Caco-2 (cell line): ENCODE data around the gene SMG7. TPM values are rescaled to one million over a fixed set of nuclear protein-coding genes. Genes with fewer than 3 reads are reported as not detected.

Experiments
- BruUV-seq: library from RNA; stranded (reverse); fragments of 400-500 nt; replicated peaks from 2 replicates; lab custom pipeline; 2021; lab: Mats Ljungman, UMichigan
- CTCF ChIA-PET: fragments of 300-600 bp; sonication (Branson Sonifier 250); formaldehyde crosslinking; loops from one replicate; lab custom pipeline; 2022; ENCODE audit warnings: antibody characterized with exemption; lab: Charles Lee
- POLR2A ChIA-PET: fragments of 300-600 bp; sonication (Branson Sonifier 250); formaldehyde crosslinking; loops from one replicate; lab custom pipeline; 2022; ENCODE audit warnings: antibody characterized with exemption; lab: Charles Lee
- DNase-seq, 2 experiments: peaks; one replicate each; pipeline versions ENCODE4 v3.0.0 to v3.0.0-alpha.2; 2020 to 2022
- H3K27me3 ChIP-seq: replicated peaks from 2 replicates; pipeline ENCODE4 v1.6.0; 2011; ENCODE audit warnings: low read length; ENCODE audit not compliant: control insufficient read depth, insufficient read depth
- H3K36me3 ChIP-seq: 2 replicates; pipeline ENCODE4 v1.5.1; 2011; ENCODE audit warnings: low read length; ENCODE audit not compliant: control insufficient read depth, insufficient read depth
- H3K4me1 ChIP-seq: fragments of 250-450 bp; sonication (Bioruptor Pico); 2 replicates; pipeline ENCODE4 v1.5.1; 2020; ENCODE audit warnings: mild to moderate bottlenecking
- H3K4me3 ChIP-seq: 2 replicates; pipeline ENCODE4 v1.5.1; 2011; ENCODE audit warnings: low read depth, mild to moderate bottlenecking, control low read depth, low read length
- H3K9me3 ChIP-seq: fragments of 250-450 bp; sonication (Bioruptor Pico); 2 replicates; pipeline ENCODE4 v1.5.1; 2020; ENCODE audit warnings: mild to moderate bottlenecking, moderate library complexity
- H3K27ac Mint-ChIP-seq: one replicate; pipeline ENCODE4 v1.8.0; 2022; ENCODE audit warnings: mixed read lengths; ENCODE audit not compliant: unreplicated experiment
- H3K27me3 Mint-ChIP-seq: one replicate; pipeline ENCODE4 v1.8.0; 2022; ENCODE audit warnings: mixed read lengths; ENCODE audit not compliant: insufficient read depth, unreplicated experiment
- H3K36me3 Mint-ChIP-seq: one replicate; pipeline ENCODE4 v1.8.0; 2022; ENCODE audit warnings: mild to moderate bottlenecking, mixed read lengths; ENCODE audit not compliant: insufficient read depth, unreplicated experiment
- H3K4me1 Mint-ChIP-seq: one replicate; pipeline ENCODE4 v1.8.0; 2022; ENCODE audit warnings: low read depth, mixed read lengths; ENCODE audit not compliant: unreplicated experiment
- H3K4me3 Mint-ChIP-seq: one replicate; pipeline ENCODE4 v1.8.0; 2022; ENCODE audit warnings: mild to moderate bottlenecking, moderate library complexity, mixed read lengths; ENCODE audit not compliant: unreplicated experiment
- H3K9me3 Mint-ChIP-seq: one replicate; pipeline ENCODE4 v1.8.0; 2022; ENCODE audit warnings: mixed read lengths; ENCODE audit not compliant: unreplicated experiment
- intact Hi-C: fragments of 100-400 bp; cut with micrococcal nuclease; formaldehyde crosslinking; loops from one replicate; pipeline ENCODE4 v1.10.0; 2022; ENCODE audit not compliant: unreplicated experiment
- total RNA-seq: library from RNA; stranded (reverse); gene quantifications from 2 replicates; pipeline ENCODE4 v1.2.3, GENCODE V29; 2022
- TF ChIP-seq, protein P1 (sequence below), 2 experiments: fragments of 200-600 bp in 1 of 2; IDR thresholded peaks; 1 replicate in 1 of 2; 2 replicates in 1 of 2; pipeline versions ENCODE4 v1.5.1 to v1.8.0; 2011 to 2022; ENCODE audit warnings: antibody characterized with exemption in 1 of 2, control low read depth in 1 of 2, inconsistent platforms in 1 of 2, low read depth in 1 of 2, low read length in 1 of 2, mild to moderate bottlenecking in 1 of 2, moderate library complexity in 1 of 2; ENCODE audit not compliant: insufficient read depth in 1 of 2, severe bottlenecking in 1 of 2, unreplicated experiment in 1 of 2

Gene SMG7
- total RNA-seq, 1 experiment from 2014 or later: 57.8 TPM

GRCh38 chr1:183595537-183595936 is 123.2 kb downstream of the SMG7 start:
- ChIA-PET CTCF (no interaction called here), POLR2A (no interaction called here)
- Histone ChIP-seq H3K27me3 (no peaks in the 10 kb centered on the region), H3K36me3 (no peaks in the 10 kb centered on the region), H3K4me1 (no peaks in the 10 kb centered on the region), H3K4me3 (no peak overlapping the region), H3K9me3 (no peaks in the 10 kb centered on the region)
- Mint-ChIP-seq H3K4me1 (no peaks in the 10 kb centered on the region), H3K4me3 (no peak overlapping the region), H3K9me3 (no peaks in the 10 kb centered on the region), H3K27me3 (no peaks in the 10 kb centered on the region), H3K36me3 (no peaks in the 10 kb centered on the region), H3K27ac (no peak overlapping the region)
- intact Hi-C loops: no loop called here
- no TSS peak for BruUV-seq
- TF ChIP-seq, protein P1, sequence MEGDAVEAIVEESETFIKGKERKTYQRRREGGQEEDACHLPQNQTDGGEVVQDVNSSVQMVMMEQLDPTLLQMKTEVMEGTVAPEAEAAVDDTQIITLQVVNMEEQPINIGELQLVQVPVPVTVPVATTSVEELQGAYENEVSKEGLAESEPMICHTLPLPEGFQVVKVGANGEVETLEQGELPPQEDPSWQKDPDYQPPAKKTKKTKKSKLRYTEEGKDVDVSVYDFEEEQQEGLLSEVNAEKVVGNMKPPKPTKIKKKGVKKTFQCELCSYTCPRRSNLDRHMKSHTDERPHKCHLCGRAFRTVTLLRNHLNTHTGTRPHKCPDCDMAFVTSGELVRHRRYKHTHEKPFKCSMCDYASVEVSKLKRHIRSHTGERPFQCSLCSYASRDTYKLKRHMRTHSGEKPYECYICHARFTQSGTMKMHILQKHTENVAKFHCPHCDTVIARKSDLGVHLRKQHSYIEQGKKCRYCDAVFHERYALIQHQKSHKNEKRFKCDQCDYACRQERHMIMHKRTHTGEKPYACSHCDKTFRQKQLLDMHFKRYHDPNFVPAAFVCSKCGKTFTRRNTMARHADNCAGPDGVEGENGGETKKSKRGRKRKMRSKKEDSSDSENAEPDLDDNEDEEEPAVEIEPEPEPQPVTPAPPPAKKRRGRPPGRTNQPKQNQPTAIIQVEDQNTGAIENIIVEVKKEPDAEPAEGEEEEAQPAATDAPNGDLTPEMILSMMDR (IDR thresholded peaks at IDR 0.05; ENCODE audit: insufficient read depth in 1 of 2, low read depth in 1 of 2, low read length in 1 of 2, severe bottlenecking in 1 of 2, unreplicated experiment in 1 of 2): no peak
- no peak for DNase-seq

GRCh38 chr1:183596500-183596899 is 124.2 kb downstream of the SMG7 start:
- DNase-seq: no peak
- Histone ChIP-seq H3K4me1 (no peaks in the 10 kb centered on the region), H3K36me3 (no peaks in the 10 kb centered on the region), H3K4me3 (no peak overlapping the region), H3K27me3 (no peaks in the 10 kb centered on the region), H3K9me3 (no peaks in the 10 kb centered on the region)
- Mint-ChIP-seq H3K9me3 (no peaks in the 10 kb centered on the region), H3K27me3 (no peaks in the 10 kb centered on the region), H3K36me3 (no peaks in the 10 kb centered on the region), H3K4me1 (no peaks in the 10 kb centered on the region), H3K27ac (no peak overlapping the region), H3K4me3 (no peak overlapping the region)
- TF ChIP-seq, protein P1 (IDR thresholded peaks at IDR 0.05; ENCODE audit: insufficient read depth in 1 of 2, low read depth in 1 of 2, low read length in 1 of 2, severe bottlenecking in 1 of 2, unreplicated experiment in 1 of 2): no peak
- ChIA-PET CTCF (no interaction called here), POLR2A (no interaction called here)
- no TSS peak for BruUV-seq
- intact Hi-C loops: no loop called here

- TF ChIP-seq, protein P1 (IDR thresholded peaks at IDR 0.05; ENCODE audit: insufficient read depth in 1 of 2, low read depth in 1 of 2, low read length in 1 of 2, severe bottlenecking in 1 of 2, unreplicated experiment in 1 of 2): no peak
Observed at GRCh38 chr1:183597656-183598347, 125.5 kb downstream of the SMG7 start.

More at GRCh38 chr1:183597656-183598347, 125.5 kb downstream of the SMG7 start:
- H3K9me3 ChIP-seq: no peaks in the 10 kb centered on the region
- intact Hi-C loops: no loop called here
- H3K4me1 ChIP-seq: no peaks in the 10 kb centered on the region
- POLR2A ChIA-PET: no interaction called here
- no TSS peak for BruUV-seq
- DNase-seq: no peak
- Mint-ChIP-seq H3K9me3 (no peaks in the 10 kb centered on the region), H3K27me3 (no peaks in the 10 kb centered on the region), H3K4me1 (no peaks in the 10 kb centered on the region), H3K4me3 (no peak overlapping the region), H3K36me3 (no peaks in the 10 kb centered on the region), H3K27ac (no peak overlapping the region)
- no peaks in the 10 kb centered on the region for H3K27me3 ChIP-seq
- H3K36me3 ChIP-seq: no peaks in the 10 kb centered on the region
- CTCF ChIA-PET: no interaction called here
- H3K4me3 ChIP-seq: no peak overlapping the region
